Mesendoderm (in vitro differentiated cells): ENCODE data around the gene TGFBR2.

Experiments used
- DNase-seq: peaks from one replicate; pipeline ENCODE4 v3.0.0; 2013
- H2AK5ac ChIP-seq: 2 replicates; pipeline ENCODE4 v1.6.1; 2013; ENCODE audit warnings: low read length, inconsistent platforms
- H2BK120ac ChIP-seq: 2 replicates; pipeline ENCODE4 v1.6.1; 2013; ENCODE audit warnings: low read depth, mild to moderate bottlenecking, low read length, moderate library complexity, mixed read lengths
- H2BK15ac ChIP-seq: replicated peaks from 2 replicates; pipeline ENCODE4 v1.6.1; 2013; ENCODE audit warnings: low read depth, mild to moderate bottlenecking, moderate library complexity
- H2BK5ac ChIP-seq: 2 replicates; pipeline ENCODE4 v1.6.1; 2013; ENCODE audit warnings: low read length, inconsistent platforms
- H3K18ac ChIP-seq: 2 replicates; pipeline ENCODE4 v1.6.1; 2013; ENCODE audit warnings: mild to moderate bottlenecking, low read length, mixed read lengths
- H3K23ac ChIP-seq: one replicate; pipeline ENCODE4 v1.6.1; 2013; ENCODE audit warnings: low read length
- H3K27ac ChIP-seq: 2 replicates; pipeline ENCODE4 v1.5.1; 2013; ENCODE audit warnings: low read depth, mild to moderate bottlenecking, inconsistent platforms, low read length, moderate library complexity
- H3K27me3 ChIP-seq: 2 replicates; pipeline ENCODE4 v1.6.1; 2013; ENCODE audit warnings: low read length, control low read depth, mild to moderate bottlenecking, inconsistent platforms; ENCODE audit not compliant: insufficient read depth, poor library complexity
- H3K36me3 ChIP-seq: 2 replicates; pipeline ENCODE4 v1.6.1; 2013; ENCODE audit warnings: low read length, inconsistent platforms; ENCODE audit not compliant: control insufficient read depth, insufficient read depth
- H3K4ac ChIP-seq: one replicate; pipeline ENCODE4 v1.6.1; 2013; ENCODE audit warnings: low read depth, mild to moderate bottlenecking, low read length, moderate library complexity
- H3K4me1 ChIP-seq: 2 replicates; pipeline ENCODE4 v1.6.1; 2013; ENCODE audit warnings: low read depth, low read length, inconsistent platforms; ENCODE audit not compliant: control insufficient read depth
- H3K4me2 ChIP-seq: 2 replicates; pipeline ENCODE4 v1.6.1; 2013; ENCODE audit warnings: low read length
- H3K4me3 ChIP-seq: 2 replicates; pipeline ENCODE4 v1.5.1; 2013; ENCODE audit warnings: mild to moderate bottlenecking, low read length
- H3K56ac ChIP-seq: one replicate; pipeline ENCODE4 v1.6.1; 2013; ENCODE audit warnings: low read length
- H3K79me1 ChIP-seq: 2 replicates; pipeline ENCODE4 v1.6.1; 2013; ENCODE audit warnings: low read length, inconsistent platforms
- H3K79me2 ChIP-seq: 2 replicates; pipeline ENCODE4 v1.6.1; 2013; ENCODE audit warnings: mild to moderate bottlenecking, low read length; ENCODE audit not compliant: control insufficient read depth, insufficient read depth
- H3K9ac ChIP-seq: 2 replicates; pipeline ENCODE4 v1.6.1; 2013; ENCODE audit warnings: low read length, inconsistent platforms
- H4K5ac ChIP-seq: one replicate; pipeline ENCODE4 v1.6.1; 2013; ENCODE audit warnings: low read length
- H4K8ac ChIP-seq: one replicate; pipeline ENCODE4 v1.6.1; 2013; ENCODE audit warnings: low read depth, mild to moderate bottlenecking, control low read depth, low read length, moderate library complexity
- WGBS: extraction: QIAGEN DNeasy Blood & Tissue Kit; methylation state at CpG from one replicate; pipeline ENCODE4 v1.1.7; 2013; ENCODE audit warnings: low lambda C conversion rate, missing lambda C conversion rate; ENCODE audit not compliant: insufficient coverage; ENCODE audit errors: extremely low coverage; 5-methylcytosine and 5-hydroxymethylcytosine counted together

TGFBR2 gene

GRCh38 chr3:30630238-30631030 is 24.0 kb downstream of the TGFBR2 start:
- no peak overlapping the region for H3K18ac ChIP-seq
- no peak overlapping the region for H4K8ac ChIP-seq
- no peak for DNase-seq
- no CpG with 5 or more reads among the region's 2 CpGs for WGBS
- no peak overlapping the region for H3K4ac ChIP-seq
- H2BK15ac ChIP-seq = no peak overlapping the region
- no peak overlapping the region for H3K27ac ChIP-seq
- H3K4me2 ChIP-seq = no peak overlapping the region
- H2BK5ac ChIP-seq = no peak overlapping the region
- H3K23ac ChIP-seq = no peak overlapping the region
- no peak overlapping the region for H3K9ac ChIP-seq
- H3K36me3 ChIP-seq = no peaks in the 10 kb centered on the region
- H3K4me3 ChIP-seq = no peak overlapping the region
- H4K5ac ChIP-seq = no peak overlapping the region
- H3K56ac ChIP-seq = no peak overlapping the region
- H2AK5ac ChIP-seq = no peak overlapping the region
- H3K27me3 ChIP-seq = no peaks in the 10 kb centered on the region
- H3K79me1 ChIP-seq = no peaks in the 10 kb centered on the region
- no peaks in the 10 kb centered on the region for H3K79me2 ChIP-seq
- peaks cover 20% of the 10 kb centered on the region for H3K4me1 ChIP-seq
- no peak overlapping the region for H2BK120ac ChIP-seq

- H3K27ac ChIP-seq = no peak overlapping the region
- WGBS = no CpG with 5 or more reads among the region's 7 CpGs
These were observed 25.0 kb downstream of the TGFBR2 start for GRCh38 chr3:30631243-30631904.

GRCh38 chr3:30632065-30632464 is 25.7 kb downstream of the TGFBR2 start:
- Histone ChIP-seq H2AK5ac (no peak overlapping the region), H3K36me3 (no peaks in the 10 kb centered on the region), H3K18ac (no peak overlapping the region), H3K4ac (no peak overlapping the region), H3K23ac (no peak overlapping the region), H2BK120ac (no peak overlapping the region), H3K9ac (no peak overlapping the region), H3K27me3 (no peaks in the 10 kb centered on the region), H2BK15ac (no peak overlapping the region), H3K79me2 (no peaks in the 10 kb centered on the region), H3K4me1 (peaks cover 17% of the 10 kb centered on the region), H3K4me2 (no peak overlapping the region), H3K56ac (no peak overlapping the region), H3K79me1 (peaks cover 2% of the 10 kb centered on the region), H3K4me3 (no peak overlapping the region), H3K27ac (no peak overlapping the region), H2BK5ac (no peak overlapping the region), H4K8ac (no peak overlapping the region), H4K5ac (no peak overlapping the region)
- no peak for DNase-seq
- WGBS = no CpG with 5 or more reads among the region's 3 CpGs

More at GRCh38 chr3:30631243-30631904, 25.0 kb downstream of the TGFBR2 start:
- no peak overlapping the region for H4K5ac ChIP-seq
- no peak overlapping the region for H4K8ac ChIP-seq
- no peak overlapping the region for H3K23ac ChIP-seq
- peaks cover 21% of the 10 kb centered on the region for H3K4me1 ChIP-seq
- H2AK5ac ChIP-seq = no peak overlapping the region
- no peak for DNase-seq
- no peak overlapping the region for H3K4ac ChIP-seq
- H3K79me1 ChIP-seq = peaks cover 2% of the 10 kb centered on the region
- no peaks in the 10 kb centered on the region for H3K79me2 ChIP-seq
- H3K9ac ChIP-seq = no peak overlapping the region
- no peak overlapping the region for H2BK15ac ChIP-seq
- no peak overlapping the region for H2BK120ac ChIP-seq
- H3K18ac ChIP-seq = no peak overlapping the region
- H3K36me3 ChIP-seq = no peaks in the 10 kb centered on the region
- no peaks in the 10 kb centered on the region for H3K27me3 ChIP-seq
- H3K56ac ChIP-seq = no peak overlapping the region
- no peak overlapping the region for H2BK5ac ChIP-seq
- H3K4me3 ChIP-seq = no peak overlapping the region
- H3K4me2 ChIP-seq = no peak overlapping the region

GRCh38 chr3:30632521-30632920 is 26.1 kb downstream of the TGFBR2 start:
- Histone ChIP-seq H2BK5ac (no peak overlapping the region), H3K4ac (no peak overlapping the region), H3K79me1 (peaks cover 2% of the 10 kb centered on the region), H4K8ac (no peak overlapping the region), H4K5ac (no peak overlapping the region), H2BK120ac (no peak overlapping the region), H3K27ac (no peak overlapping the region), H3K27me3 (no peaks in the 10 kb centered on the region), H3K4me1 (peaks cover 17% of the 10 kb centered on the region), H3K79me2 (no peaks in the 10 kb centered on the region), H3K9ac (no peak overlapping the region), H3K18ac (no peak overlapping the region), H3K36me3 (no peaks in the 10 kb centered on the region), H3K23ac (no peak overlapping the region), H3K4me3 (no peak overlapping the region), H3K56ac (no peak overlapping the region), H3K4me2 (no peak overlapping the region), H2BK15ac (no peak overlapping the region), H2AK5ac (no peak overlapping the region)
- DNase-seq = no peak
- no CpG with 5 or more reads among the region's 1 CpG for WGBS

- Histone ChIP-seq H3K36me3 (no peaks in the 10 kb centered on the region), H3K27me3 (no peaks in the 10 kb centered on the region), H3K9ac (no peak overlapping the region), H3K18ac (no peak overlapping the region), H4K8ac (no peak overlapping the region), H3K56ac (no peak overlapping the region), H3K79me2 (no peaks in the 10 kb centered on the region), H3K23ac (no peak overlapping the region), H3K4me2 (no peak overlapping the region), H2BK120ac (no peak overlapping the region), H3K79me1 (peaks cover 4% of the 10 kb centered on the region), H2BK5ac (no peak overlapping the region), H4K5ac (no peak overlapping the region), H3K4me3 (no peak overlapping the region), H3K4me1 (peaks cover 13% of the 10 kb centered on the region), H2AK5ac (no peak overlapping the region), H3K4ac (no peak overlapping the region), H2BK15ac (no peak overlapping the region), H3K27ac (no peak overlapping the region)
- no CpG with 5 or more reads among the region's 3 CpGs for WGBS
- DNase-seq = no peak
These were observed 27.3 kb downstream of the TGFBR2 start for GRCh38 chr3:30633718-30634117.
